Amniotic epithelial cell (primary cell): ENCODE data around the gene GNL3L.
"Not testable (repeated sequence)": the region's sequence is repeated elsewhere in the genome, so short reads cannot be mapped to it uniquely, and the experiment has no call there.

Experiments
- DNase-seq: peaks from one replicate; pipeline ENCODE4 v3.0.0-alpha.2; 2010; ENCODE audit warnings: low read depth

Gene GNL3L

DNA sequence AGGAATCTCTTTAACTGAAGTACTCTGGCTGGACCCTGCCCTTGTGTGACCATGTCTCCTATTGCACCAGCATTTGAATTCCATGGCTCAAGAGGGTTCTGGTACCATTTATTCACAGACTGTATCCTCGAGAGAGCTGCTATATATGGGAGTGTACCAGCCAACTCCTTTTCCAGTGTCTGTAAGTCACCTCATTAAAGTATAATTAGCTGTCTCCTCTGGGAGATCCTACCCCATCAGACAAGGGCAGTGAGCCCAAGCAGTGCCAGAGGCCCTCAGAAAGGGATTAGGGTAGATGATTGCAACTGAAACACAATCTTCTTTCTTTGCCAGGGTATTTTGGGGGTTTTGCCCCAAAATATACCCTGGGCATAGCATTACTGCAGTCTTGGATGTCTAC, 31.6 kb downstream of the GNL3L start:
- no peak for DNase-seq

DNA sequence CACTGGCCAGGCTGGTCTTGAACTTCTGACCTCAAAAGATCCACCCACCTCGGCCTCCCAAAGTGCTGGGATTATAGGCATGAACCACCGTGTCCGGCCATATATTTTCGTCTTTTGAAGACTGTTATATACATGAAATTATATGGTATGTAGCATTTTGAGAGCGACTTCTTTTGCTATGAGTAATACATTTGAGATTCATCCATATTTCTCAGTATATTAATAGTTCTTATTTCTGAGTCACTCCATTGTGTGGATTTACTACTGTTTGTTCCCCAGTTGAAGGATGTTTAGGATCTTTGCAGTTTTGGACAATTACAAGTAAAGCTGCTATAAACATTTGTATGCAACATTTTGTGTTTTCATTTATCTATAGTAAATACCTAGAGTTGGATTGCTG, 34.9 kb downstream of the GNL3L start:
- DNase-seq = no peak

DNA sequence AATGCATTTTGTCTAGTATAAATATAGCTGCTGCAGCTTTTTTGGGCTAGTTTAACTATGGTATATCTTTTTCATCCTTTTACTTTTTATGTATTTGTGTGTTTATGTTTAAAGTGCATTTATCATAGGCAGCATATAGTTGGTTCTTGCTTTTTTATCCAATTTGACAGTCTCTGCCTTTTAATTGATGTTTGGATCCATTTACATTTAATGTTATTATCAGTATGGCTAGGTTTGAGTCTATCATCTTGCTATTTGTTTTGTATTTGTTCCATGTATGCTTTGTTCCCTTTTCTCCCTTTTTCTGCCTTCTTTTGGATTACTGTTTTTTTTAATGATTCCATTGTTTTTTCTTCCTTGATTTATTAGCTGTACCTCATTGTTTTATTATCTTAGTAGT, 40.3 kb downstream of the GNL3L start:
- no peak for DNase-seq

DNA sequence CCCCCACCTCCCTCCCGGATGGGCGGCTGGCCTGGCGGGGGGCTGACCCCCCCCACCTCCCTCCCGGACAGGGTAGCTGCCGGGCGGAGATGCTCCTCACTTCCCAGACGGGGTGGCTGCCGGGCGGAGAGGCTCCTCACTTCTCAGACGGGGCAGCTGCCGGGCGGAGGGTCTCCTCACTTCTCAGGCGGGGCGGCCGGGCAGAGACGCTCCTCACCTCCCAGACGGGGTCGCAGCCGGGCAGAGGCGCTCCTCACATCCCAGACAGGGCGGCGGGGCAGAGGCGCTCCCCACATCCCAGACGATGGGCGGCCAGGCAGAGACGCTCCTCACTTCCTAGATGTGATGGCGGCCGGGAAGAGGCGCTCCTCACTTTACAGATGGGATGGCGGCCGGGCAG, 42.6 kb downstream of the GNL3L start:
- DNase-seq = not testable (repeated sequence)

DNA sequence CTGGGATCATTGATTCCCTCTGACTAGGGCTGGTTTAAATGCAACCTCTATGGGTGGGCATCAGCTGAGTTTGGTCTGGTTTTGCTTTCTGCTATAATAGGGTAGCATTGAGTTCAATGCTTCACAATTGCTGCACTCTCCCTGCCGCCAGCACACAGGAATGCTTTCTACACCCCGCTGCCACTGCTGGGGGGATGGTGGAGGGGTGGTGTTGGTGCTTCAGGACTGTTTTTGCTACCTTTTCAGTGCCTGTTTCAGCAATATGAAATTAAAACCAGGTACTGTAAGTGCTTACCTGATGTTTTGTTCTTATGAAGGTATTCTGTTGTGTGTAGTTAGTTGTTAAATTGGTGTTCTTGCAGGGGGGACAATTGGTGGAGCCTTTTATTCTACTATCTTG, 67.7 kb downstream of the GNL3L start:
- DNase-seq = no peak

DNA sequence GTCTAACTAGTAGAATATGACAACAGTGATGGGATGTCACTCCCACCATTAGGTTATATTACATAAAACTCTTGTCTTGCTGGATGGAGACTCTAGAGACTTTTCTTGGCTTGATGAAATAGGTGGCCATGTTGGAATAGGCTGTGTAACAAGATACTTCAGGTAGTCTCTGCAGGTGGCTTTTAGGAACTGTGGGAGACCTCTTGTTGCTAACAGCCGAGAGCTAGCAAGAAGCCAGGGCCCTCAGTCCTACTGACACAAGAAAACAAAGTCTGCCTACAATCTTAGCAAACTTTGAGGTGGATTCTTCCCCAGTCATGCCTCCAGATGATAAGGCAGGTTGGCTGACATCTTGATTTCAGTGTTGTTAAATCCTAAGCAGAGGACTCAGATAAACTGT, 72.5 kb downstream of the GNL3L start:
- no peak for DNase-seq
